NCI-H82 treated with DMSO at 0.1 percent for 48 hours (cell line): ENCODE data around the gene GNPTG.

Experiments used
- DNase-seq: peaks from one replicate; lab custom pipeline; 2025; ENCODE audit not compliant: unreplicated experiment; lab: John Stamatoyannopoulos, UW

The GNPTG gene

GRCh38 chr16:1351582-1352362 is at the start of gene GNPTG, which contains the start of gene TSR3:
Gene GNPTG (plus strand): TSS chr16:1351931. CDS start chr16:1351966, 35 bp downstream.
Gene TSR3 (minus strand): TSS chr16:1351878. CDS start chr16:1351804, 74 bp downstream.
- peak; percentile 2 for DNase-seq

GRCh38 chr16:1305823-1306222 is 45.9 kb upstream of the GNPTG start:
- no peak for DNase-seq

- no peak for DNase-seq
Observed at GRCh38 chr16:1306334-1306733, 45.4 kb upstream of the GNPTG start.

- no peak for DNase-seq
Observed at GRCh38 chr16:1308036-1308976, 43.4 kb upstream of the GNPTG start.

- DNase-seq = peak; percentile 91
Observed at GRCh38 chr16:1308977-1309885, 42.5 kb upstream of the GNPTG start, which contains the start of gene UBE2I. Gene UBE2I (plus strand): TSS chr16:1309636. CDS start chr16:1314031, 4,395 bp downstream.

GRCh38 chr16:1309888-1310831 is 41.6 kb upstream of the GNPTG start:
- DNase-seq = no peak

GRCh38 chr16:1310832-1311200 is 40.9 kb upstream of the GNPTG start:
- no peak for DNase-seq

GRCh38 chr16:1311212-1311737 is 40.5 kb upstream of the GNPTG start:
- DNase-seq = no peak

GRCh38 chr16:1311738-1312466 is 39.8 kb upstream of the GNPTG start:
- DNase-seq = no peak

GRCh38 chr16:1312467-1312816 is 39.3 kb upstream of the GNPTG start:
- no peak for DNase-seq

- DNase-seq = no peak
Observed at GRCh38 chr16:1312903-1313302, 38.8 kb upstream of the GNPTG start.

GRCh38 chr16:1313721-1314369 is 37.9 kb upstream of the GNPTG start:
- DNase-seq = no peak

- DNase-seq = no peak
Observed at GRCh38 chr16:1314399-1315068, 37.2 kb upstream of the GNPTG start.

GRCh38 chr16:1315081-1316032 is 36.4 kb upstream of the GNPTG start:
- no peak for DNase-seq

GRCh38 chr16:1316033-1316405 is 35.7 kb upstream of the GNPTG start:
- DNase-seq = no peak

- DNase-seq = no peak
Observed at GRCh38 chr16:1317479-1318267, 34.1 kb upstream of the GNPTG start.
